Activated CD8-positive, alpha-beta T cell treated with anti-CD3 and anti-CD28 coated beads for 36 hours (primary cell): ENCODE measurements around the gene BRAT1. TPM values are rescaled to one million over a fixed set of nuclear protein-coding genes. Genes with fewer than 3 reads are reported as not detected.

Source experiments
- ATAC-seq: fragments of 200-7000 bp; cut with Tn5 transposase; one replicate; pipeline ENCODE4 v1.10.0; 2021; ENCODE audit warnings: mild to moderate bottlenecking, moderate library complexity
- CTCF ChIA-PET: fragments of 350-600 bp; sonication (Branson Sonifier 250); formaldehyde crosslinking; loops from one replicate; lab custom pipeline; 2021; ENCODE audit warnings: antibody characterized with exemption; lab: Charles Lee
- POLR2A ChIA-PET: fragments of 350-600 bp; sonication (Branson Sonifier 250); formaldehyde crosslinking; loops from one replicate; lab custom pipeline; 2021; ENCODE audit warnings: antibody characterized with exemption; lab: Charles Lee
- DNase-seq: peaks from one replicate; pipeline ENCODE4 v3.0.0-alpha.2; 2020
- H3K27ac Mint-ChIP-seq: one replicate; pipeline ENCODE4 v1.8.0; 2021; ENCODE audit warnings: mild to moderate bottlenecking, mixed read lengths
- H3K27me3 Mint-ChIP-seq: one replicate; pipeline ENCODE4 v1.8.0; 2021; ENCODE audit warnings: mixed read lengths
- H3K36me3 Mint-ChIP-seq: one replicate; pipeline ENCODE4 v1.8.0; 2021; ENCODE audit warnings: low read depth, mixed read lengths
- H3K4me1 Mint-ChIP-seq: one replicate; pipeline ENCODE4 v1.8.0; 2021; ENCODE audit warnings: low read depth, mixed read lengths
- H3K4me3 Mint-ChIP-seq: one replicate; pipeline ENCODE4 v1.8.0; 2021; ENCODE audit warnings: mild to moderate bottlenecking, moderate library complexity, mixed read lengths
- H3K9me3 Mint-ChIP-seq: one replicate; pipeline ENCODE4 v1.8.0; 2021; ENCODE audit warnings: mixed read lengths
- CTCF ChIP-seq: fragments of 200-600 bp; IDR thresholded peaks from one replicate; pipeline ENCODE4 v1.8.0; 2022; ENCODE audit warnings: antibody characterized with exemption, mild to moderate bottlenecking
- intact Hi-C: fragments of 100-400 bp; cut with micrococcal nuclease; formaldehyde crosslinking; loops from one replicate; pipeline ENCODE4 v1.10.0; 2022
- total RNA-seq, 2 experiments: library from RNA; stranded (reverse); gene quantifications; one replicate each; pipeline ENCODE4 v1.2.3, GENCODE V29; 2021

The BRAT1 gene
- total RNA-seq, 2 experiments from 2014 or later: 30.9 to 32.6 TPM

GRCh38 chr7:2494191-2495130 is 60.9 kb downstream of the BRAT1 start:
- intact Hi-C loops: no loop called here
- ATAC-seq (no peak), DNase-seq (no peak)
- Mint-ChIP-seq H3K27me3 (peaks cover 6% of the 10 kb centered on the region), H3K4me1 (no peaks in the 10 kb centered on the region), H3K27ac (no peak overlapping the region), H3K9me3 (peaks cover 2% of the 10 kb centered on the region), H3K4me3 (no peak overlapping the region), H3K36me3 (no peaks in the 10 kb centered on the region)
- ChIA-PET POLR2A (no interaction called here), CTCF (no interaction called here)
- no peak for TF ChIP-seq CTCF

- peaks cover 2% of the 10 kb centered on the region for H3K9me3 Mint-ChIP-seq
- intact Hi-C loops: no loop called here
- no peak for ATAC-seq
- H3K4me1 Mint-ChIP-seq: no peaks in the 10 kb centered on the region
- no peak overlapping the region for H3K27ac Mint-ChIP-seq
- no peak overlapping the region for H3K4me3 Mint-ChIP-seq
- no peak for TF ChIP-seq CTCF
- no peak for DNase-seq
- H3K36me3 Mint-ChIP-seq: no peaks in the 10 kb centered on the region
- H3K27me3 Mint-ChIP-seq: peaks cover 6% of the 10 kb centered on the region
- POLR2A ChIA-PET: interaction anchor here (0.8 kb wide), 1 partner anchor 13 kb away, joined by 3 read pairs; no protein-coding TSS in a partner anchor
- CTCF ChIA-PET: no interaction called here
Measured at GRCh38 chr7:2493205-2494164, 61.8 kb downstream of the BRAT1 start.

GRCh38 chr7:2492038-2492437 is 63.3 kb downstream of the BRAT1 start:
- CTCF ChIA-PET: no interaction called here
- Mint-ChIP-seq H3K4me1 (no peaks in the 10 kb centered on the region), H3K36me3 (no peaks in the 10 kb centered on the region), H3K27ac (no peak overlapping the region), H3K27me3 (peaks cover 6% of the 10 kb centered on the region), H3K4me3 (no peak overlapping the region), H3K9me3 (peaks cover 2% of the 10 kb centered on the region)
- DNase-seq: no peak
- intact Hi-C loops: no loop called here
- POLR2A ChIA-PET: no interaction called here
- no peak for TF ChIP-seq CTCF
- ATAC-seq: no peak

- CTCF ChIA-PET: no interaction called here
- no peak for ATAC-seq
Measured at GRCh38 chr7:2490181-2490651, 65.1 kb downstream of the BRAT1 start.

More at GRCh38 chr7:2490181-2490651, 65.1 kb downstream of the BRAT1 start:
- TF ChIP-seq CTCF: no peak
- Mint-ChIP-seq H3K27me3 (peaks cover 2% of the 10 kb centered on the region), H3K4me1 (no peaks in the 10 kb centered on the region), H3K27ac (no peak overlapping the region), H3K36me3 (no peaks in the 10 kb centered on the region), H3K4me3 (no peak overlapping the region), H3K9me3 (peaks cover 2% of the 10 kb centered on the region)
- intact Hi-C loops: no loop called here
- no peak for DNase-seq
- POLR2A ChIA-PET: no interaction called here
